ENCODE results near the gene GABBR1. TPM values are rescaled to one million over a fixed set of nuclear protein-coding genes. Genes with fewer than 3 reads are reported as not detected.
A peak's percentile ranks its signal among the peaks of the same experiment; 100 is the strongest.

GABBR1 gene
- total RNA-seq, 1 experiment from 2014 or later, result 1.9 TPM

- Histone ChIP-seq H3K4me3 (no peak overlapping the region), H3K36me3 (no peaks in the 10 kb centered on the region), H3K9me3 (no peaks in the 10 kb centered on the region), H3K27me3 (no peaks in the 10 kb centered on the region)
- no peak for DNase-seq
These were observed 1.7 kb downstream of the GABBR1 start for GRCh38 chr6:29631209-29631810.

- Histone ChIP-seq H3K36me3 (no peaks in the 10 kb centered on the region), H3K4me3 (no peak overlapping the region), H3K9me3 (no peaks in the 10 kb centered on the region), H3K27me3 (no peaks in the 10 kb centered on the region)
- no peak for DNase-seq
These were observed 2.7 kb downstream of the GABBR1 start for GRCh38 chr6:29630315-29630714.

- DNase-seq, result no peak
These were observed 3.4 kb downstream of the GABBR1 start for GRCh38 chr6:29629571-29629970.

GRCh38 chr6:29628419-29629281 lies 4.3 kb downstream of the GABBR1 start:
- H3K36me3 ChIP-seq, result no peaks in the 10 kb centered on the region
- H3K27me3 ChIP-seq, result no peaks in the 10 kb centered on the region
- H3K4me3 ChIP-seq, result peak overlapping the region; percentile 42
- no peaks in the 10 kb centered on the region for H3K9me3 ChIP-seq
- DNase-seq, result peak; percentile 65

More at GRCh38 chr6:29629571-29629970, 3.4 kb downstream of the GABBR1 start:
- no peaks in the 10 kb centered on the region for H3K36me3 ChIP-seq
- no peaks in the 10 kb centered on the region for H3K9me3 ChIP-seq
- H3K4me3 ChIP-seq, result no peak overlapping the region
- no peaks in the 10 kb centered on the region for H3K27me3 ChIP-seq

- H3K36me3 ChIP-seq, result no peaks in the 10 kb centered on the region
- peak overlapping the region; percentile 42 for H3K4me3 ChIP-seq
- no peaks in the 10 kb centered on the region for H3K9me3 ChIP-seq
- DNase-seq, result peak; percentile 35
- no peaks in the 10 kb centered on the region for H3K27me3 ChIP-seq
These were observed 5.1 kb downstream of the GABBR1 start for GRCh38 chr6:29627755-29628418.

- no peak overlapping the region for H3K4me3 ChIP-seq
- no peak for DNase-seq
- no peaks in the 10 kb centered on the region for H3K36me3 ChIP-seq
- H3K9me3 ChIP-seq, result no peaks in the 10 kb centered on the region
- no peaks in the 10 kb centered on the region for H3K27me3 ChIP-seq
These were observed 5.8 kb downstream of the GABBR1 start for GRCh38 chr6:29626948-29627754.

- no peak overlapping the region for H3K4me3 ChIP-seq
- DNase-seq, result no peak
- H3K9me3 ChIP-seq, result no peaks in the 10 kb centered on the region
These were observed 7.5 kb downstream of the GABBR1 start for GRCh38 chr6:29625337-29625930.

GRCh38 chr6:29624520-29624961 lies 8.4 kb downstream of the GABBR1 start:
- Histone ChIP-seq H3K4me3 (no peak overlapping the region), H3K9me3 (no peaks in the 10 kb centered on the region), H3K36me3 (no peaks in the 10 kb centered on the region), H3K27me3 (no peaks in the 10 kb centered on the region)
- DNase-seq, result no peak

More at GRCh38 chr6:29625337-29625930, 7.5 kb downstream of the GABBR1 start:
- Histone ChIP-seq H3K27me3 (no peaks in the 10 kb centered on the region), H3K36me3 (no peaks in the 10 kb centered on the region)

- no peak for DNase-seq
- no peaks in the 10 kb centered on the region for H3K36me3 ChIP-seq
- no peaks in the 10 kb centered on the region for H3K9me3 ChIP-seq
- H3K27me3 ChIP-seq, result no peaks in the 10 kb centered on the region
- no peak overlapping the region for H3K4me3 ChIP-seq
These were observed 12.4 kb downstream of the GABBR1 start for GRCh38 chr6:29620630-29621029.

GRCh38 chr6:29619578-29620160 lies 13.3 kb downstream of the GABBR1 start:
- no peak overlapping the region for H3K4me3 ChIP-seq
- no peaks in the 10 kb centered on the region for H3K9me3 ChIP-seq
- no peaks in the 10 kb centered on the region for H3K27me3 ChIP-seq
- no peaks in the 10 kb centered on the region for H3K36me3 ChIP-seq
- no peak for DNase-seq

GRCh38 chr6:29617782-29618554 lies 15.0 kb downstream of the GABBR1 start:
- DNase-seq, result no peak
- Histone ChIP-seq H3K9me3 (no peaks in the 10 kb centered on the region), H3K27me3 (no peaks in the 10 kb centered on the region), H3K36me3 (no peaks in the 10 kb centered on the region), H3K4me3 (no peak overlapping the region)

GRCh38 chr6:29611426-29611825 lies 21.6 kb downstream of the GABBR1 start:
- Histone ChIP-seq H3K36me3 (no peaks in the 10 kb centered on the region), H3K9me3 (no peaks in the 10 kb centered on the region), H3K27me3 (no peaks in the 10 kb centered on the region), H3K4me3 (no peak overlapping the region)
- DNase-seq, result no peak

- no peak overlapping the region for H3K4me3 ChIP-seq
- no peak for DNase-seq
- H3K9me3 ChIP-seq, result no peaks in the 10 kb centered on the region
- H3K36me3 ChIP-seq, result no peaks in the 10 kb centered on the region
- H3K27me3 ChIP-seq, result no peaks in the 10 kb centered on the region
These were observed 22.4 kb downstream of the GABBR1 start for GRCh38 chr6:29610540-29610939.

- no peak overlapping the region for H3K4me3 ChIP-seq
- no peaks in the 10 kb centered on the region for H3K27me3 ChIP-seq
- no peak for DNase-seq
- H3K36me3 ChIP-seq, result no peaks in the 10 kb centered on the region
- no peaks in the 10 kb centered on the region for H3K9me3 ChIP-seq
These were observed 24.9 kb downstream of the GABBR1 start for GRCh38 chr6:29608131-29608530.

GRCh38 chr6:29603930-29604329 lies 29.1 kb downstream of the GABBR1 start:
- Histone ChIP-seq H3K36me3 (no peaks in the 10 kb centered on the region), H3K27me3 (no peaks in the 10 kb centered on the region), H3K4me3 (no peak overlapping the region), H3K9me3 (no peaks in the 10 kb centered on the region)
- DNase-seq, result no peak
